ENCODE results near the gene DPP6. TPM values are rescaled to one million over a fixed set of nuclear protein-coding genes. Genes with fewer than 3 reads are reported as not detected.

The DPP6 gene
- total RNA-seq, 1 donor from 2014 or later = 1.4 TPM

DNA sequence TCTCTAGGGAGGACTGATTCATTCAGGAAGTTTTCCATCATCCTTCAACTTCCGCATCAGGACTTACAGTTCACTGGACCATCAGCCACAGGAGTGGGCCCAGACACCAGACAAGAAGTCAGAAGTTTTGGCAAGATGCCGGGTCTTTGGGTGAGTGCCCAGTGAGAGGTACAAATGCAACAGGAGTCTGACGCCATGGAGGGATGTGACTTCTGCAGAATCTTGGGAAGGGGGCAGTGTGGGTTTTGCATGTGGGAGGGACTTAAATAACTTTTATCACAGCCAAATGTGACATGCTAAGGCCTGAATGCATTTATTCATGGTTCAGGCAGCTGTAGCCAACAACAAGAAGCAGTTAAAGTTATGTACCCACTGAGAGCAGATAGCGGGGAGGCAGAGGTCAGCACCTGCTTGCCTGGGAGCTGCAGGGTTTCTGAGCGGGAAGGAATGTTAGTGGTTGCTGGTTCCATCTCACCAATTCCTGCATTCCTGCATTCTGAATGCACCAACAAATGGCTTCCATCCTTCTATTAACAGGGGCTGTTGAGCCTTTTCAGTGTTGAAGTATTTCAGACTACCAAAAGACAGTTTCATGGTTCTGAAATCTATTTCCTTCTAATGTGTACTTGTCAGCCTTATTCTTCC is 575.6 kb downstream of the DPP6 start:
- TF ChIP-seq, protein P1, sequence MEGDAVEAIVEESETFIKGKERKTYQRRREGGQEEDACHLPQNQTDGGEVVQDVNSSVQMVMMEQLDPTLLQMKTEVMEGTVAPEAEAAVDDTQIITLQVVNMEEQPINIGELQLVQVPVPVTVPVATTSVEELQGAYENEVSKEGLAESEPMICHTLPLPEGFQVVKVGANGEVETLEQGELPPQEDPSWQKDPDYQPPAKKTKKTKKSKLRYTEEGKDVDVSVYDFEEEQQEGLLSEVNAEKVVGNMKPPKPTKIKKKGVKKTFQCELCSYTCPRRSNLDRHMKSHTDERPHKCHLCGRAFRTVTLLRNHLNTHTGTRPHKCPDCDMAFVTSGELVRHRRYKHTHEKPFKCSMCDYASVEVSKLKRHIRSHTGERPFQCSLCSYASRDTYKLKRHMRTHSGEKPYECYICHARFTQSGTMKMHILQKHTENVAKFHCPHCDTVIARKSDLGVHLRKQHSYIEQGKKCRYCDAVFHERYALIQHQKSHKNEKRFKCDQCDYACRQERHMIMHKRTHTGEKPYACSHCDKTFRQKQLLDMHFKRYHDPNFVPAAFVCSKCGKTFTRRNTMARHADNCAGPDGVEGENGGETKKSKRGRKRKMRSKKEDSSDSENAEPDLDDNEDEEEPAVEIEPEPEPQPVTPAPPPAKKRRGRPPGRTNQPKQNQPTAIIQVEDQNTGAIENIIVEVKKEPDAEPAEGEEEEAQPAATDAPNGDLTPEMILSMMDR (IDR thresholded peaks at IDR 0.05; ENCODE audit: unreplicated experiment) = no peak
- no peaks in the 10 kb centered on the region for H3K36me3 Mint-ChIP-seq (ENCODE audit: low read depth, unreplicated experiment)
- no peak for DNase-seq (ENCODE audit: low spot score)
- H3K4me1 Mint-ChIP-seq (ENCODE audit: unreplicated experiment) = peaks cover 19% of the 10 kb centered on the region
- no peaks in the 10 kb centered on the region for H3K9me3 Mint-ChIP-seq (ENCODE audit: unreplicated experiment)
- H3K27ac Mint-ChIP-seq (ENCODE audit: unreplicated experiment) = no peak overlapping the region
- H3K4me3 Mint-ChIP-seq (ENCODE audit: unreplicated experiment) = no peak overlapping the region
- H3K27me3 Mint-ChIP-seq (ENCODE audit: unreplicated experiment) = no peaks in the 10 kb centered on the region

DNA sequence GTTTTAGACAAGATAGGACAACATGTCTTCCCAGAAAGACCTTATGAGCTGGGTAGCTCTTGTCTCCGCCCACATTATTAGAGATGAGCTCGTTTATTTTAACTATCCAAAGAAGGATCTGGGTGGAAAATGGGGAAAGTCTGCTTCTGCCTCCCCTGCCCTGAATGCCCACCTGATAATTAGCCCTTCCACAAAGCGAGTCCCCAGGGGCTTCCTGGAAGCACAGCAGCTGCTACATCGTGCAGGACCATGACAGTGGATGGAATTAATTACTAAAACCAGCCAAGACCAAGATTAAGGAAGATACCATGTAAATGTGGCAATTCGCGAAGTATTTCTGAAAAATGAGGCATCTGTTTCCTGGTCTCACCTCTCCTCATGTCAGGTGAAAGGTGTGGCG is 576.4 kb downstream of the DPP6 start:
- Mint-ChIP-seq H3K4me3 (ENCODE audit: unreplicated experiment) (no peak overlapping the region), H3K36me3 (ENCODE audit: low read depth, unreplicated experiment) (no peaks in the 10 kb centered on the region), H3K27ac (ENCODE audit: unreplicated experiment) (no peak overlapping the region), H3K4me1 (ENCODE audit: unreplicated experiment) (peaks cover 19% of the 10 kb centered on the region), H3K9me3 (ENCODE audit: unreplicated experiment) (no peaks in the 10 kb centered on the region), H3K27me3 (ENCODE audit: unreplicated experiment) (no peaks in the 10 kb centered on the region)
- TF ChIP-seq, protein P1 (IDR thresholded peaks at IDR 0.05; ENCODE audit: unreplicated experiment) = no peak
- DNase-seq (ENCODE audit: low spot score) = no peak

DNA sequence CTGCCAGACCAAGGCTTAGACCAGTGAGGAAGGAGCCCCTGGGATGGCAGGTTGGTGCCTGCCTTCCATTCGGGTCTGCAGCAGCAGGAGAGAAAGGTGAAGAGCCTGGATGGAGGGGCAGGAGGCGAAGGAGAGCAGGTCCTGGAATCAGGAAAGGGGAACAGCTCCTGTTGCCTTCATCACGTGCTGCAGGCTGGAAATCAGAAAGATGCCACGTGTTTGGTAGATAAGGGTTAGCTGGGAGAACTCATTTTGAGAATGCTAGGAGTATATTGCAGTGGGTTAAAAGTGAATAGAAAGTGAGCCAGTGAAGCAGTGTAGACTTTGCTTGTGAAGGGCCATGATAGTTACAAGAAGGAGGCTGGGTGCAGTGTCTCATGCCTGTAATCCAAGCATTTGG is 579.0 kb downstream of the DPP6 start:
- Mint-ChIP-seq H3K4me1 (ENCODE audit: unreplicated experiment) (peaks cover 10% of the 10 kb centered on the region), H3K4me3 (ENCODE audit: unreplicated experiment) (no peak overlapping the region), H3K27ac (ENCODE audit: unreplicated experiment) (no peak overlapping the region), H3K9me3 (ENCODE audit: unreplicated experiment) (no peaks in the 10 kb centered on the region), H3K36me3 (ENCODE audit: low read depth, unreplicated experiment) (no peaks in the 10 kb centered on the region), H3K27me3 (ENCODE audit: unreplicated experiment) (no peaks in the 10 kb centered on the region)
- TF ChIP-seq, protein P1 (IDR thresholded peaks at IDR 0.05; ENCODE audit: unreplicated experiment) = no peak
- DNase-seq (ENCODE audit: low spot score) = no peak

DNA sequence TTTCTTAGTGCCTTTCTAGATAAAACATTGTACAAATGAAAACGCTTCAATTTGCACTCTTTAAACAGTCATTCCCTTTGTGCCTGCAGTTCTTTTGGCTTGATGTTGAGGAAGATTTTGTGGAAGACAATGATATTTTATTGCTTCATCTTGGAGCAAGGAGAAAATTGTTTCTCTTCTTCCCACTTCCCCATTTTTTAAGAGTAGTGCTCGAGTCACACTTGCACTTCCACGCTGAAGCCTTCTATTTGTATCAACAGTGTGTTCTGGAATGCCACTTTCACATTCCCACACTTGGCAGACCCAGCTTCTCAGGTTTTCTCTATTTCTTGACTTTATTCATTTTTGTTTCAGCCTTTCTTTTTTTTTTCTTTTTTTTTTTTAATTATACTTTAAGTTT is 581.4 kb downstream of the DPP6 start:
- TF ChIP-seq, protein P1 (IDR thresholded peaks at IDR 0.05; ENCODE audit: unreplicated experiment) = no peak
- H3K36me3 Mint-ChIP-seq (ENCODE audit: low read depth, unreplicated experiment) = no peaks in the 10 kb centered on the region
- H3K27ac Mint-ChIP-seq (ENCODE audit: unreplicated experiment) = no peak overlapping the region
- H3K27me3 Mint-ChIP-seq (ENCODE audit: unreplicated experiment) = no peaks in the 10 kb centered on the region
- no peak overlapping the region for H3K4me3 Mint-ChIP-seq (ENCODE audit: unreplicated experiment)
- DNase-seq (ENCODE audit: low spot score) = no peak
- H3K4me1 Mint-ChIP-seq (ENCODE audit: unreplicated experiment) = peaks cover 6% of the 10 kb centered on the region
- H3K9me3 Mint-ChIP-seq (ENCODE audit: unreplicated experiment) = peaks cover 6% of the 10 kb centered on the region

DNA sequence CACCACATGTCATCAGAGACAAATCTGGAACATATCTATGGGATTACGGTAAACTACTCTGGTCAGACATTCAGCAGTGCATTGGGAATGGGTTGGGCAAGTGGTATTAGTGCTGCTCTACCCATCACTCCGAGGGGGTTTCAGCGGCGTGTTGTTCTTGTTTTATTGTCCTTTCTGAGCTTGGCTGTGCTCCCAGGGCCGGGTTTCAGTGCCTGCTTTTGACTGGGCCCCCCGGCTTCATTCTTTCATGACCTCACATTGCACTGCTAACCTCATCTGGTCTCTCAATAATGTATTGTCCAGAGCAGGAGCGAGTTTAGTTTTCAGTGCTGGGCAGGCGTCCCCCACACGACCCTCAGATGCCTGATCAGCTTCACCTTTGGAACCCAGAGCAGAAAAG is 586.1 kb downstream of the DPP6 start:
- DNase-seq (ENCODE audit: low spot score) = no peak
- TF ChIP-seq, protein P1 (IDR thresholded peaks at IDR 0.05; ENCODE audit: unreplicated experiment) = no peak
- Mint-ChIP-seq H3K36me3 (ENCODE audit: low read depth, unreplicated experiment) (no peaks in the 10 kb centered on the region), H3K27me3 (ENCODE audit: unreplicated experiment) (no peaks in the 10 kb centered on the region), H3K9me3 (ENCODE audit: unreplicated experiment) (peaks cover 8% of the 10 kb centered on the region), H3K4me3 (ENCODE audit: unreplicated experiment) (no peak overlapping the region), H3K4me1 (ENCODE audit: unreplicated experiment) (peaks cover 7% of the 10 kb centered on the region), H3K27ac (ENCODE audit: unreplicated experiment) (no peak overlapping the region)
